Stomach (tissue), 4 donors: Measurements from ENCODE around the gene CYFIP1.

Experiments
- EP300 ChIP-seq: sonication (generic); formaldehyde crosslinking; IDR thresholded peaks from one replicate; pipeline ENCODE4 v1.6.1; 2017; ENCODE audit warnings: antibody characterized with exemption
- POLR2A ChIP-seq, 4 donors: fragments of 450-650 bp; IDR thresholded peaks; one replicate each; pipeline ENCODE4 v1.6.1; 2016; ENCODE audit warnings: antibody characterized with exemption in 4 of 4, control low read depth in 2 of 4, mild to moderate bottlenecking in 1 of 4, moderate library complexity in 1 of 4

DNA sequence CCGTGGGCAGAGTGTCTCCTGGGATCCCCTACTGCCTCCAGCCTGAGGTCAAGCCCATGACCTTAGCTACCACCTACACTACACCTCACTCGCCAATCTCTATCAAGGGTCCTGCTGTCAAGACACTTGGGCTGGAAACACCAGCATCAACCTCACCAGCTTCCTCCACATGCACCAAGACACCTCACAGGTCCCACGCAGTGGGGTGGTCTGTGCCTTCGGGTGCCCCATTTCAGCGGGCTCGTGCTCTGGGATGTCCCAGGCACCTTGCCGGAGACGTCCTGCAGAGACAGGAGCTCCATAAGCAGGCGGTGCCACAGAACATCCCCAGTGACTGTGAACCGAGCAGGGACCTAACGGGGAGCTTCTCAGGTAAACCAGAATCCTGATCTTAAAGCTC, 20.0 kb downstream of the CYFIP1 start:
- TF ChIP-seq POLR2A (IDR thresholded peaks at IDR 0.05) (no peak), EP300 (no peak)
